Measurements from ENCODE around the gene TOP1.

GRCh38 chr20:41032271-41032670 lies 3.6 kb downstream of the TOP1 start:
- no peak for TF ChIP-seq ZBTB1 (tag by site-specific recombination; IDR thresholded peaks at IDR 0.05)
- TF ChIP-seq CTCF (tag by site-specific recombination; IDR thresholded peaks at IDR 0.05), result no peak
- TF ChIP-seq SP2 (tag by site-specific recombination; IDR thresholded peaks at IDR 0.05), result no peak
- TF ChIP-seq ZSCAN4 (tag by site-specific recombination; IDR thresholded peaks at IDR 0.05), result no peak
- no peak for TF ChIP-seq ZNF843 (tag by site-specific recombination; IDR thresholded peaks at IDR 0.05)
- no peak for TF ChIP-seq ATF2 (tag by site-specific recombination; IDR thresholded peaks at IDR 0.05; ENCODE audit: low read depth)
- no peak for TF ChIP-seq ZNF473 (tag by site-specific recombination; IDR thresholded peaks at IDR 0.05)
- TF ChIP-seq ZNF621 (tag by site-specific recombination; IDR thresholded peaks at IDR 0.05), result no peak
- TF ChIP-seq ZBTB8A (tag by site-specific recombination; IDR thresholded peaks at IDR 0.05), result no peak
- no peak for TF ChIP-seq ZNF280D (tag by site-specific recombination; IDR thresholded peaks at IDR 0.05)

Data from HEK293 (cell line).